Heart left ventricle (tissue), 16 donors: ENCODE data around the gene CHST11. TPM values are rescaled to one million over a fixed set of nuclear protein-coding genes. Genes with fewer than 3 reads are reported as not detected.

Source experiments
- ATAC-seq, 4 donors: fragments of 200-7000 bp; cut with Tn5 transposase; one replicate each; pipeline ENCODE4 v1.9.1; 2020 to 2022; ENCODE audit warnings: moderate library complexity in 4 of 4, mild to moderate bottlenecking in 3 of 4, moderate number of reproducible peaks in 1 of 4
- DNase-seq, 5 donors: peaks; one replicate each; pipeline ENCODE4 v3.0.0-alpha.2; 2020
- H3K27ac ChIP-seq, 12 donors: fragments of 200-600 bp; sonication (generic) in 4 of 12; one replicate each; pipeline versions ENCODE4 v1.5.0 to v1.8.0; 2016 to 2022; ENCODE audit warnings: mild to moderate bottlenecking in 2 of 12
- H3K27me3 ChIP-seq, 9 donors: fragments of 200-600 bp; sonication (generic) in 2 of 9; one replicate each; pipeline versions ENCODE4 v1.5.1 to v1.8.0; 2016 to 2022; ENCODE audit warnings: mild to moderate bottlenecking in 3 of 9
- H3K36me3 ChIP-seq, 9 donors: fragments of 200-600 bp; sonication (generic) in 2 of 9; one replicate each; pipeline versions ENCODE4 v1.5.0 to v1.8.0; 2018 to 2022; ENCODE audit warnings: mild to moderate bottlenecking in 2 of 9
- H3K4me1 ChIP-seq, 12 donors: fragments of 200-600 bp; sonication (generic) in 4 of 12; one replicate each; pipeline versions ENCODE4 v1.5.0 to v1.8.0; 2016 to 2022; ENCODE audit warnings: mild to moderate bottlenecking in 3 of 12
- H3K4me3 ChIP-seq, 12 donors: fragments of 200-600 bp; sonication (generic) in 4 of 12; one replicate each; pipeline versions ENCODE4 v1.5.0 to v1.8.0; 2017 to 2022; ENCODE audit warnings: mild to moderate bottlenecking in 9 of 12, moderate library complexity in 4 of 12
- H3K9me3 ChIP-seq, 12 donors: fragments of 200-600 bp; sonication (generic) in 4 of 12; one replicate each; pipeline versions ENCODE4 v1.5.0 to v1.8.0; 2016 to 2022; ENCODE audit warnings: mild to moderate bottlenecking in 1 of 12
- POLR2A ChIP-seq, 2 donors: fragments of 450-650 bp; IDR thresholded peaks; one replicate each; pipeline ENCODE4 v1.6.1; 2017; ENCODE audit warnings: antibody characterized with exemption in 2 of 2, mild to moderate bottlenecking in 2 of 2, moderate library complexity in 2 of 2
- WGBS, 4 donors: extraction: QIAGEN DNeasy Blood & Tissue Kit in 2 of 4; methylation state at CpG; one replicate each; pipeline versions ENCODE4 v1.1.5 to v1.1.7; 2013 to 2018; 5-methylcytosine and 5-hydroxymethylcytosine counted together
- intact Hi-C, 10 donors: fragments of 100-400 bp; cut with DNase I; formaldehyde crosslinking; loops; one replicate each; pipeline versions ENCODE4 v1.11.1 to v1.14.2; 2022
- polyA plus RNA-seq, 2 donors: library from polyadenylated mRNA; stranded (reverse); fragments of 200-250 nt; gene quantifications; one replicate each; pipeline ENCODE4 v1.2.3, GENCODE V29; 2013
- total RNA-seq, 9 donors: library from RNA; depleted of rRNA in 2 of 9; stranded (reverse); fragments of >200 nt in 2 of 9; fragmentation: NEBNext Ultra II Directional in 3 of 9; extraction: Animal tissue kit (Norgen Biotek cat#: 25700) in 3 of 9; gene quantifications; one replicate each; pipeline versions ENCODE4 v1.1.0 to v1.2.4, GENCODE V29; 2016 to 2023
- TF ChIP-seq, protein P1 (sequence below), 12 donors: fragments of 200-600 bp; sonication (generic) in 4 of 12; IDR thresholded peaks; one replicate each; pipeline versions ENCODE4 v1.5.0 to v1.8.0; 2018 to 2022; ENCODE audit warnings: antibody characterized with exemption in 12 of 12, mild to moderate bottlenecking in 5 of 12
- donor health status: ischemic (EF 13 %, LVEDD 7.1; RV severe dilation, severe dysfunction).
- donor health status: healthy with polysubstance abuse.
- donor health status: DM: no; HTN: yes; CAD: no.
- donor health status: DM: no; HTN: no; CAD: no.
- donor health status: ischemic (EF 25% LVEDD 6.9; RV normal size, moderate dysfunction).
- donor health status: ischemic (EF 25% LVEDD 5.7; RV mildly dilated, moderate dysfunction).
- donor health status: healthy.
- donor health status: DM: yes; HTN: yes; CAD: no.
- donor health status: ischemic (EF 35%, LVEDD 5.7; RV mildly dilated, moderate dysfunction).
- donor health status: nonischemic (EF 11% LVEDD 7.7; RV severe dilation, severe dysfunction).
- donor health status: DM: yes; HTN: yes; CAD: no.
- donor health status: PGD.
- donor health status: ischemic (EF 29% LVEDD 5.4; RV normal size, mild dysfunction).
- donor health status: nonischemic (EF 23%, LVEDD 6.1; RV moderate dilation, normal function).

Gene CHST11
- total and polyA plus RNA-seq, 11 donors, result 1.1 to 16.9 (median 3.4) TPM

DNA sequence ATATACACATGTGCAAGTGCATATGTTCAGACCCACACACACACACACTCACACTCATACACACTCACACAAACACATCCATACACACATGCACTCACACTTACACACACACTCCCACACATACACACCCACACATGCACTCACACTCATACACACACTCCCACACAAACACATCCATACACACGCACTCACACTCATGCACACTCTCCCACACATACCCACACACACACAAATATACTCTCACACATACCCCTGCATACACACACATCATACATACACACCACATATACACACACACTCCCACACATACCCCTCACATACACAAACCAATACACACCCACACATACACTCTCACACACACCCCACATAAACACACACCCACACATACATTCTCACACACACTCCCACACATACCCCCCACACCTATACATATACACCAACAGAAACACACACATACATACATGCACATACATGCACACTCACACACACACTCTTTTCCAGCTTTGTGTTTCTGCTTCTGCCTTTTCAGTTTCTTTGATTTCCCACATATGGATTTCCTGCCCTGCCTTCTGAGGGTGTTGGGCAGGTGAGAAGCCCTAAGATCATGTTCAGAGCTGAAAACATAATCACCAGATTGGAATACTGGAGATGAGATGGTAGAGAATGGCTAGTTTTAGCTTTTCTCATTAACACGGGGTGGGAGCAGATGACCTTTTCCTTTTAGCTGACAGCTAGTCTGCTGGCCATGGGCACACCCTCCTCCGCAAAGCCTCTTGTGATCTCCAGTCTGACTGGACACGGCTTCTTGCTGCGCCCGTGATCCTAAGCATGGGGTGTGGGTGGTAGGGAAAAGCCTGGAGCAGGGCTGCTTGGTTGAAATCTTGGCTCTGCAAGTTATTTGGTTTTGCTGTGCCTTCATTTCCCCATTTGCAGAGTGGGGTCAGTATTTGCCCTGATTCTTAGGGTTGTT is 214.0 kb downstream of the CHST11 start:
- H3K36me3 ChIP-seq, result no peaks in the 10 kb centered on the region
- intact Hi-C loops, result loop anchor here in 4 of 10 donors (5.0 to 10.0 kb wide), 5 partner anchors 184 to 288 kb away; partner anchors contain the start of gene CHST11 (in 3 of the 4)
- H3K9me3 ChIP-seq, result no peaks in the 10 kb centered on the region
- peak overlapping the region in 1 of 12 donors; percentile 4 for H3K4me3 ChIP-seq
- TF ChIP-seq POLR2A (IDR thresholded peaks at IDR 0.05), result no peak
- TF ChIP-seq, protein P1, sequence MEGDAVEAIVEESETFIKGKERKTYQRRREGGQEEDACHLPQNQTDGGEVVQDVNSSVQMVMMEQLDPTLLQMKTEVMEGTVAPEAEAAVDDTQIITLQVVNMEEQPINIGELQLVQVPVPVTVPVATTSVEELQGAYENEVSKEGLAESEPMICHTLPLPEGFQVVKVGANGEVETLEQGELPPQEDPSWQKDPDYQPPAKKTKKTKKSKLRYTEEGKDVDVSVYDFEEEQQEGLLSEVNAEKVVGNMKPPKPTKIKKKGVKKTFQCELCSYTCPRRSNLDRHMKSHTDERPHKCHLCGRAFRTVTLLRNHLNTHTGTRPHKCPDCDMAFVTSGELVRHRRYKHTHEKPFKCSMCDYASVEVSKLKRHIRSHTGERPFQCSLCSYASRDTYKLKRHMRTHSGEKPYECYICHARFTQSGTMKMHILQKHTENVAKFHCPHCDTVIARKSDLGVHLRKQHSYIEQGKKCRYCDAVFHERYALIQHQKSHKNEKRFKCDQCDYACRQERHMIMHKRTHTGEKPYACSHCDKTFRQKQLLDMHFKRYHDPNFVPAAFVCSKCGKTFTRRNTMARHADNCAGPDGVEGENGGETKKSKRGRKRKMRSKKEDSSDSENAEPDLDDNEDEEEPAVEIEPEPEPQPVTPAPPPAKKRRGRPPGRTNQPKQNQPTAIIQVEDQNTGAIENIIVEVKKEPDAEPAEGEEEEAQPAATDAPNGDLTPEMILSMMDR (IDR thresholded peaks at IDR 0.05), result no peak
- H3K27me3 ChIP-seq, result no peaks in the 10 kb centered on the region
- peaks cover 3 to 85% (median 57%) of the 10 kb centered on the region in 12 donors for H3K4me1 ChIP-seq
- WGBS, 4 donors, result 48 to 89% (median 80%) methylated on average over 6 of the region's 6 CpGs
- H3K27ac ChIP-seq, result peak overlapping the region in 11 of 12 donors; percentile 14 to 89 (median 58)
- ATAC-seq (no peak), DNase-seq (no peak)

DNA sequence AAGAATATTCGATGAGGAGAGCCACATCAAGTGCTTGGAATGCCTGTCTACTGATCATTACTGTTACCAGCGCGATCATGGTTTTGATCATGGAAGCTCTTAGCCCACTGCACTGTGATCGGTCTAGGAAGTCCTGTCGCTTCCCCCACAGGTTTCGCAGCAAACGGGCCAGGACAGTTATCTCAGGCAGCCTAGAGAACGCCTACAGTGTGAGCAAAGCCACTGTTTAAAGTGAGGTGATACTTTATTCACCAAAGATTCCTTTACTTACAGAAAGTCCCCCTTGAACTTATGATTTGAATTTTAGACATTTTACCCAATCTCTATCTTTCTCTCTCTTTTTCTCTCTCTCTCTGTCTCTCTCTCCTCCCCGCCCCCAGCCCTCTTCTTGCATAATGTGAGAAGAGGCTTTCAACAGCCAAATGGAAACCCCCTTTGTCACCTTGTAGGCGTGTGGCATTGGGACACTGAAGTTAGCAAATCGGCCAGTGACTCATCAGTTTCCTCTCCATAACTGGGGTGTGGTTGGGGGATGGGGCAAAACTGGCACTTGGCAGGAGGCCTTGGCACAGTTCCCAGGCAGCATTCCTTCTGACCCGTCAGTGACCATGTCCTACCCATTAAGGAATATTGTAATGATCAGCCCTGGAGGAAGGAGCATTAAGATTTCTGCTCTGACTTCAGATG is 214.8 kb downstream of the CHST11 start:
- ATAC-seq, result peak; percentile 22 to 72 (median 58)
- peaks cover 3 to 81% (median 57%) of the 10 kb centered on the region in 12 donors for H3K4me1 ChIP-seq
- intact Hi-C loops, result loop anchor here in 4 of 10 donors (5.0 to 10.0 kb wide), 5 partner anchors 183 to 289 kb away; partner anchors contain the start of gene CHST11 (in 3 of the 4)
- no peak for TF ChIP-seq POLR2A (IDR thresholded peaks at IDR 0.05)
- TF ChIP-seq, protein P1 (IDR thresholded peaks at IDR 0.05), result no peak
- 59 to 67% (median 64%) methylated on average over 12 of the region's 12 CpGs for WGBS, 4 donors
- no peaks in the 10 kb centered on the region for H3K27me3 ChIP-seq
- peak; percentile 82 to 91 (median 83) for DNase-seq
- peak overlapping the region in 11 of 12 donors; percentile 42 to 89 (median 71) for H3K27ac ChIP-seq
- H3K36me3 ChIP-seq, result no peaks in the 10 kb centered on the region
- H3K4me3 ChIP-seq, result peak overlapping the region in 1 of 12 donors; percentile 4
- no peaks in the 10 kb centered on the region for H3K9me3 ChIP-seq

DNA sequence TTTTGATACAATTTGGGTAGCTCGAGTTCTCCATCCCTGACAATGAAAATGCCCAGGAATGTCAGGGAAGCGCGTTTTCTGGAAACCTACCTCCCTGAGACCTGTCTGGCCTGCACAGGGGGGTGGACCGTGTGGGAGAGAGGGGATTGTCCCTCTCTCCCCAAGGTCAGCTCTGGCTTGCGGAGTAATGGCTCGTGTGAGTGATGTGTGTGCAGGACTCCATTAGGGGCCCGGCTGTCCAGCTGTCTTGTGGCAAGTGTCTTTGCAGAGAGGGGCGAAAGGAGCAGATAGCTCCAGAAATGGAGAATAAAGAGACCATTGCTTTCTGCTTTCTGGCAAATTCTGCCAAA is 215.3 kb downstream of the CHST11 start:
- peaks cover 3 to 79% (median 57%) of the 10 kb centered on the region in 12 donors for H3K4me1 ChIP-seq
- H3K27ac ChIP-seq, result peak overlapping the region in 11 of 12 donors; percentile 42 to 89 (median 71)
- H3K9me3 ChIP-seq, result no peaks in the 10 kb centered on the region
- no peak overlapping the region for H3K4me3 ChIP-seq
- H3K27me3 ChIP-seq, result no peaks in the 10 kb centered on the region
- TF ChIP-seq, protein P1 (IDR thresholded peaks at IDR 0.05), result no peak
- TF ChIP-seq POLR2A (IDR thresholded peaks at IDR 0.05), result no peak
- H3K36me3 ChIP-seq, result no peaks in the 10 kb centered on the region
- intact Hi-C loops, result loop anchor here in 4 of 10 donors (5.0 to 10.0 kb wide), 5 partner anchors 183 to 290 kb away; partner anchors contain the start of gene CHST11 (in 3 of the 4)
- DNase-seq (no peak), ATAC-seq (no peak)
- WGBS, 4 donors, result 62 to 76% (median 69%) methylated on average over 8 of the region's 8 CpGs
